Measurements from ENCODE around the gene IGFBP1. TPM values are rescaled to one million over a fixed set of nuclear protein-coding genes. Genes with fewer than 3 reads are reported as not detected.
"Not testable (repeated sequence)": the region's sequence is repeated elsewhere in the genome, so short reads cannot be mapped to it uniquely, and the experiment has no call there.

Gene IGFBP1
- total RNA-seq (under 1 TPM in 1 of 7 donors, not detected in 6; 0.72 TPM), polyA plus RNA-seq (under 1 TPM in 1 of 3 donors, not detected in 2; 0.09 TPM)
- long read RNA-seq, donor 1: 0 reads
- long read RNA-seq, donor 2: 0 reads

GRCh38 chr7:45888185-45888992, at the start of gene IGFBP1:
IGFBP1 (plus strand) TSS chr7:45888488; CDS start chr7:45888653, 165 bp downstream.
- Histone ChIP-seq H3K36me3 (no peaks in the 10 kb centered on the region), H3K4me3 (peak within 1 kb of the TSS in 6 of 8 donors; percentile 7 to 51 (median 14)), H3K27ac (no peak within 1 kb of the TSS), H3K4me1 (peaks cover 0 to 17% (median 11%) of the 10 kb centered on the region in 6 donors), H3K9me3 (no peaks in the 10 kb centered on the region), H3K27me3 (replicated peaks in 1 of 7) (peaks cover 7 to 81% (median 25%) of the 10 kb centered on the region in 7 donors)
- no peak for DNase-seq
- intact Hi-C loops (cut with DNase I; ENCODE audit: low total_unique reads): no loop called here
- 3 to 7% (median 5%) methylated on average over 40 to 73 of the region's 73 CpGs for WGBS, 5 donors
- TF ChIP-seq POLR2AphosphoS5 (IDR thresholded peaks at IDR 0.05) (no peak), CTCF (IDR thresholded peaks at IDR 0.05 in 8 of 11, conservative IDR thresholded peaks at IDR 0.05 in 3 of 11) (no peak), POLR2A (IDR thresholded peaks at IDR 0.05) (no peak)

DNA sequence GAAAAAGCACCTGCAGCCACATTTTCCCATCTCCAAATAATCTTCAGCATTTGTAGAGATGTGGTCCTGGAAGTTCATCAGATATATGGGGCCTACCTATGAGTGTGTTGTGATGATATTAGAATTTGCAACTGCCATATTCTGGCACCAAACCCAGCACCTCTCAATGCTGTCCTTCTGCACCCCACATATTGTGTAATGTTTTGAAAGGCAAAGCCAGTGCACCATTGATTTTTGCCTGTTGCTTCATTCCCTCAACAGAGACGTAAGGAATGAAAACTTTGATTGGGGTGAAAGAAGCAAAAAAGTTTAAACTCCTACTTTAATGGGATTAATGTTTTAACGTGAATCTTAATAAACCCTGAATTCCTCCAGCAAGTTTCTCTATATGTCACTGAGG, 49.4 kb upstream of the IGFBP1 start:
- H3K27ac ChIP-seq; DNase-seq; H3K4me1 ChIP-seq; H3K27me3 ChIP-seq (replicated peaks in 1 of 7); H3K4me3 ChIP-seq; intact Hi-C loops (cut with DNase I; ENCODE audit: low total_unique reads); H3K9me3 ChIP-seq; H3K36me3 ChIP-seq: not testable (repeated sequence)
- 74 to 98% (median 89%) methylated on average over 2 of the region's 2 CpGs for WGBS, 5 donors

- H3K36me3 ChIP-seq; intact Hi-C loops (cut with DNase I; ENCODE audit: low total_unique reads); H3K27ac ChIP-seq; DNase-seq; H3K9me3 ChIP-seq; H3K27me3 ChIP-seq (replicated peaks in 1 of 7); H3K4me1 ChIP-seq; H3K4me3 ChIP-seq: not testable (repeated sequence)
- 48 to 63% (median 59%) methylated on average over 4 of the region's 4 CpGs for WGBS, 5 donors
Measured at GRCh38 chr7:45841926-45842717, 46.2 kb upstream of the IGFBP1 start.

DNA sequence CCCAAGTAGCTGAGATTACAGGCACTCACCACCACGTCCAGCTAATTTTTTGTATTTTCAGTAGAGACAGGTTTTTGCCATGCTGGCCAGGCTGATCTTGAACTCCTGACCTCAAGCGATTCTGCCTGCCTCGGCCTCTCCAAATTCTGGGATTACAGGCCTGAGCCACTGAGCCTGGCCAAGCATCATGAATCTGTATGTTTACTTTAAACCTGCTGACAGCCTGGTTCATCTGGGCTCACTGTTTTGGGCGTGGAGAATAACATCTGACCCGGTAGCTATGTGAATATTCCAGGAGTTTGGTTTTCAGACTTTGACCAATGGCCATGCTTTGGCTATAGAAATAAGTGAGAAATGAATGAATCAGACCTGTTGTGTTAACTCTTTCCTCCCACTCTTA, 41.8 kb upstream of the IGFBP1 start:
- H3K27me3 ChIP-seq (replicated peaks in 1 of 7); intact Hi-C loops (cut with DNase I; ENCODE audit: low total_unique reads); H3K4me3 ChIP-seq; H3K9me3 ChIP-seq; H3K27ac ChIP-seq; DNase-seq; H3K36me3 ChIP-seq; H3K4me1 ChIP-seq: not testable (repeated sequence)
- 70 to 89% (median 85%) methylated on average over 5 of the region's 5 CpGs for WGBS, 5 donors

- DNase-seq, H3K4me1 ChIP-seq: not testable (repeated sequence)
- WGBS, 5 donors: 78 to 93% (median 90%) methylated on average over 4 to 6 of the region's 6 CpGs
Measured at GRCh38 chr7:45848734-45849133, 39.6 kb upstream of the IGFBP1 start.

DNA sequence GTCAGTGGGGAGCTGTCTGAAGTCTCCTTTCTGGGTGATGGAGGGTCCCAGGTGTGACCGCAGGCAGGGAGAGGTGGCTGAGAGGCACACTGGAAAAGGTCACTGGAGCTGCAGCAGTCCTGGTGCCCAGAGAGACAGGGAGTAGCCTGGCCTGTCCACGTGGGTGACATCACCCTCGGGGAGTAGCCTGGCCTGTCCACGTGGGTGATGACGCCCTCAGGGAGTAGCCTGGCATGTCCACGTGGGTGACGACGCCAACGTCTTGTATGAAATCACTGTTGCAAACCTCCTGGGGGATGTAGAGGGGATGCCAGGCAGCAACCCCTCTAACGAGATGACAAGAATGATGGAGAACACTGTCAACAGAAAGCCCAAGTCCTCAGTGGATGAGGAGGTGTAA, 35.3 kb upstream of the IGFBP1 start:
- not testable (repeated sequence) for H3K4me1 ChIP-seq, H3K27ac ChIP-seq, H3K4me3 ChIP-seq, DNase-seq, H3K9me3 ChIP-seq, H3K36me3 ChIP-seq
- H3K27me3 ChIP-seq (replicated peaks in 1 of 7): peaks cover 0 to 12% (median 0%) of the 10 kb centered on the region in 7 donors
- intact Hi-C loops (cut with DNase I; ENCODE audit: low total_unique reads): loop anchor here (10.0 kb wide), 2 partner anchors 588 to 698 kb away; partner anchors contain the start of gene RAMP3
- WGBS, 5 donors: 73 to 87% (median 85%) methylated on average over 9 to 10 of the region's 10 CpGs

More at GRCh38 chr7:45848734-45849133, 39.6 kb upstream of the IGFBP1 start:
- H3K27ac ChIP-seq; H3K27me3 ChIP-seq (replicated peaks in 1 of 7); H3K36me3 ChIP-seq; H3K4me3 ChIP-seq; H3K9me3 ChIP-seq; intact Hi-C loops (cut with DNase I; ENCODE audit: low total_unique reads): not testable (repeated sequence)

- WGBS, 5 donors: 79 to 88% (median 82%) methylated on average over 8 of the region's 8 CpGs
- DNase-seq, H3K4me1 ChIP-seq, H3K9me3 ChIP-seq, H3K36me3 ChIP-seq, H3K4me3 ChIP-seq, H3K27ac ChIP-seq: not testable (repeated sequence)
- intact Hi-C loops (cut with DNase I; ENCODE audit: low total_unique reads): loop anchor here (10.0 kb wide), 2 partner anchors 589 to 699 kb away; partner anchors contain the start of gene RAMP3
- peaks cover 0 to 12% (median 0%) of the 10 kb centered on the region in 7 donors for H3K27me3 ChIP-seq (replicated peaks in 1 of 7)
Measured at GRCh38 chr7:45853491-45853890, 34.8 kb upstream of the IGFBP1 start.

- 32 to 40% (median 39%) methylated on average over 3 of the region's 3 CpGs for WGBS, 5 donors
- H3K4me3 ChIP-seq; DNase-seq; H3K27ac ChIP-seq; H3K27me3 ChIP-seq (replicated peaks in 1 of 7); H3K4me1 ChIP-seq; H3K36me3 ChIP-seq; H3K9me3 ChIP-seq: not testable (repeated sequence)
- intact Hi-C loops (cut with DNase I; ENCODE audit: low total_unique reads): loop anchor here (10.0 kb wide), 2 partner anchors 591 to 701 kb away; partner anchors contain the start of gene RAMP3
Measured at GRCh38 chr7:45855680-45856079, 32.6 kb upstream of the IGFBP1 start.

DNA sequence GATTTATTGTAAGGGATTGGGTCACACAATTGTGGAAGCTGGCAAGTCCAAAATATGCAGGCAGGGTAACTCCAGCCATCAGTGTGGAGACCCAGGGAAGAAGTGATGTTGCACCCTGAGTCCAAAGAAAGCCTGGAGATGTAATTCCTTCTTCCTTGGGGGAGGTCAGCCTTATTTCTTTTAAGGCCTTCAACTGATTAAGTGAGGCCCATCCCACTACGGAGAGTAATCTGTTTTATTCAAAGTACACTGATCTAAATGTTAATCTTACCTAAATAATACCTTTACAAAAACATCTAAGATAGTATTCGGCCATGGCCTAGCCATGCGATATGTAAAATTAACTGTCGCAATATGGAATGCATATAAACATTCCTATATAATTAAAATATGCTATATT, 31.4 kb upstream of the IGFBP1 start:
- H3K9me3 ChIP-seq; H3K27ac ChIP-seq; DNase-seq; H3K4me3 ChIP-seq; H3K36me3 ChIP-seq; H3K4me1 ChIP-seq; H3K27me3 ChIP-seq (replicated peaks in 1 of 7): not testable (repeated sequence)
- 88 to 99% (median 94%) methylated on average over 4 of the region's 4 CpGs for WGBS, 5 donors
- intact Hi-C loops (cut with DNase I; ENCODE audit: low total_unique reads): loop anchor here (10.0 kb wide), 2 partner anchors 592 to 702 kb away; partner anchors contain the start of gene RAMP3
